HepG2 (cell line): Measurements from ENCODE around the gene SEMA4B. TPM values are rescaled to one million over a fixed set of nuclear protein-coding genes. Genes with fewer than 3 reads are reported as not detected.

Experiments
- BRF2 ChIP-seq: sonication (generic); formaldehyde crosslinking; IDR thresholded peaks from 2 replicates; pipeline ENCODE4 v1.8.1; 2022; ENCODE audit warnings: mild to moderate bottlenecking, missing genetic modification reagents
- FOXJ3 ChIP-seq: sonication (generic); formaldehyde crosslinking; IDR thresholded peaks from 2 replicates; pipeline ENCODE4 v1.4.0; 2020; ENCODE audit warnings: missing genetic modification reagents, mild to moderate bottlenecking, borderline replicate concordance
- HOXA9 ChIP-seq: sonication (generic); formaldehyde crosslinking; IDR thresholded peaks from 2 replicates; pipeline ENCODE4 v1.8.1; 2022; ENCODE audit warnings: missing genetic modification reagents, mild to moderate bottlenecking, moderate library complexity, borderline replicate concordance
- MIER3 ChIP-seq: IDR thresholded peaks from 2 replicates; pipeline ENCODE4 v1.6.1; 2016; ENCODE audit warnings: missing compliant biosample characterization, borderline replicate concordance
- NR3C1 ChIP-seq: sonication (generic); formaldehyde crosslinking; IDR thresholded peaks from 2 replicates; pipeline ENCODE4 v1.4.0; 2020; ENCODE audit warnings: missing genetic modification reagents
- PBX2 ChIP-seq: IDR thresholded peaks from 2 replicates; pipeline ENCODE4 v1.6.1; 2016; ENCODE audit warnings: control low read depth
- RERE ChIP-seq: IDR thresholded peaks from 2 replicates; pipeline ENCODE4 v1.6.1; 2016; ENCODE audit warnings: low read depth, missing genetic modification reagents, missing compliant biosample characterization
- REXO4 ChIP-seq: sonication (generic); formaldehyde crosslinking; IDR thresholded peaks from 2 replicates; pipeline ENCODE4 v1.8.0; 2022; ENCODE audit warnings: missing genetic modification reagents, mild to moderate bottlenecking, borderline replicate concordance
- SKI ChIP-seq: fragments of 450-650 bp; IDR thresholded peaks from one replicate; pipeline ENCODE4 v1.6.1; 2018; ENCODE audit warnings: mild to moderate bottlenecking; ENCODE audit not compliant: partially characterized antibody
- THAP9 ChIP-seq: sonication (generic); formaldehyde crosslinking; IDR thresholded peaks from 2 replicates; pipeline ENCODE4; 2020; ENCODE audit warnings: missing genetic modification reagents, mild to moderate bottlenecking, borderline replicate concordance
- ZNF431 ChIP-seq: sonication (generic); formaldehyde crosslinking; IDR thresholded peaks from 2 replicates; pipeline ENCODE4 v1.9.0; 2022; ENCODE audit warnings: missing genetic modification reagents, low read depth, mild to moderate bottlenecking, borderline replicate concordance
- ZNF687 ChIP-seq: sonication (generic); formaldehyde crosslinking; IDR thresholded peaks from 2 replicates; pipeline ENCODE4 v1.5.1; 2020; ENCODE audit warnings: mild to moderate bottlenecking, missing genetic modification reagents, moderate library complexity
- ZNF776 ChIP-seq: sonication (generic); formaldehyde crosslinking; IDR thresholded peaks from 2 replicates; pipeline ENCODE4 v1.4.0; 2020; ENCODE audit warnings: mild to moderate bottlenecking, missing genetic modification reagents
- polyA plus RNA-seq, 8 experiments: library from polyadenylated mRNA; depleted of rRNA in 3 of 8; stranded (reverse) in 7 of 8; unstranded in 1 of 8; fragments of >200 nt; fragmentation: Illumina TruSeq in 4 of 8; extraction: Trizol in 4 of 8; gene quantifications; 2 replicates each; pipeline versions ENCODE4 v1.2.1 to v1.2.3, GENCODE V29; 2011 to 2016; ENCODE audit warnings: low read depth in 4 of 8, missing spikeins in 1 of 8, mixed read lengths in 1 of 8; ENCODE audit not compliant: insufficient read depth in 1 of 8
- total RNA-seq, 5 experiments: library from RNA; depleted of rRNA; stranded (reverse); fragments of >200 nt; fragmentation: Illumina TruSeq; extraction: Trizol; gene quantifications; 2 replicates each; pipeline ENCODE4 v1.2.3, GENCODE V29; 2016; ENCODE audit warnings: low read depth in 1 of 5

SEMA4B gene
- total and polyA plus RNA-seq, 2 of the 13 experiments (the other 11 are each of a cell fraction or from before 2014, with no cell fraction given), result 2.1 to 17.0 TPM

GRCh38 chr15:90184119-90184785 lies 16.9 kb upstream of the SEMA4B start (continued):
- peak; percentile 14; the same call in 1 of the 2 replicates for TF ChIP-seq RERE (CRISPR knock-in tag)
- peak; percentile 16; the same call in 1 of the 2 replicates for TF ChIP-seq ZNF431 (CRISPR knock-in tag)
- TF ChIP-seq BRF2 (CRISPR knock-in tag), result no peak
- TF ChIP-seq THAP9 (CRISPR knock-in tag), result 0 out of 2 replicates have a peak, but pooled peaks have one; percentile 45
- TF ChIP-seq MIER3 (CRISPR knock-in tag), result peak; percentile 23; the same call in 1 of the 2 replicates
- TF ChIP-seq REXO4 (CRISPR knock-in tag), result no peak
- peak; percentile 85 for TF ChIP-seq ZNF687 (CRISPR knock-in tag)
- TF ChIP-seq ZNF776, result 0 out of 2 replicates have a peak, but pooled peaks have one; percentile 48
- no peak for TF ChIP-seq SKI
- TF ChIP-seq FOXJ3 (CRISPR knock-in tag), result no peak
- TF ChIP-seq NR3C1 (CRISPR knock-in tag), result no peak
- TF ChIP-seq PBX2 (CRISPR knock-in tag), result no peak
- no peak for TF ChIP-seq HOXA9 (CRISPR knock-in tag)
